GM12875 (cell line): ENCODE measurements around the gene PSEN1.

Experiments
- H3K4me3 ChIP-seq: one replicate; pipeline ENCODE4 v1.5.1; 2011; ENCODE audit warnings: low read depth, low read length, control low read depth
- CTCF ChIP-seq: IDR thresholded peaks from 2 replicates; pipeline ENCODE4 v1.5.1; 2011; ENCODE audit warnings: low read depth, mild to moderate bottlenecking, control low read depth, inconsistent platforms, low read length, moderate library complexity, borderline replicate concordance; ENCODE audit not compliant: insufficient read depth

The PSEN1 gene

GRCh38 chr14:73211251-73212040 lies 75.1 kb downstream of the PSEN1 start:
- no peak for TF ChIP-seq CTCF
- no peak overlapping the region for H3K4me3 ChIP-seq

GRCh38 chr14:73216030-73216429 lies 79.7 kb downstream of the PSEN1 start:
- no peak for TF ChIP-seq CTCF

GRCh38 chr14:73217411-73217810 lies 81.1 kb downstream of the PSEN1 start:
- TF ChIP-seq CTCF = no peak
- no peak overlapping the region for H3K4me3 ChIP-seq

More at GRCh38 chr14:73216030-73216429, 79.7 kb downstream of the PSEN1 start:
- H3K4me3 ChIP-seq = no peak overlapping the region

GRCh38 chr14:73220061-73220460 lies 83.8 kb downstream of the PSEN1 start:
- H3K4me3 ChIP-seq = no peak overlapping the region
- TF ChIP-seq CTCF = no peak

GRCh38 chr14:73220634-73221033 lies 84.3 kb downstream of the PSEN1 start:
- TF ChIP-seq CTCF = no peak
- H3K4me3 ChIP-seq = no peak overlapping the region

- TF ChIP-seq CTCF = no peak
- H3K4me3 ChIP-seq = no peak overlapping the region
Measured at GRCh38 chr14:73221945-73222344, 85.6 kb downstream of the PSEN1 start.

GRCh38 chr14:73223049-73223448 lies 86.7 kb downstream of the PSEN1 start:
- TF ChIP-seq CTCF = 0 out of 2 replicates have a peak, but pooled peaks have one; percentile 7
- H3K4me3 ChIP-seq = no peak overlapping the region
